ENCODE data around the gene NELFB. TPM values are rescaled to one million over a fixed set of nuclear protein-coding genes. Genes with fewer than 3 reads are reported as not detected.

NELFB gene
- total and polyA plus RNA-seq, 9 of the 15 experiments (the other 6 are each of a cell fraction or from before 2014, with no cell fraction given) = 0.24 to 84.0 (median 29.7) TPM

GRCh38 chr9:137244486-137245449 is 10.4 kb upstream of the NELFB start (continued):
- TF ChIP-seq TRIM25 (IDR thresholded peaks at IDR 0.05; ENCODE audit: borderline replicate concordance) (no peak), KDM5B (IDR thresholded peaks at IDR 0.05; ENCODE audit: insufficient replicate concordance, low read depth, low read length) (peak; percentile 79), HOXB6 (CRISPR knock-in tag; IDR thresholded peaks at IDR 0.05; ENCODE audit: borderline replicate concordance) (no peak), ZNF134 (CRISPR knock-in tag; conservative IDR thresholded peaks at IDR 0.05) (no peak), CBX5 (IDR thresholded peaks at IDR 0.05; ENCODE audit: borderline replicate concordance, low read depth) (no peak), ZFP1 (CRISPR knock-in tag; IDR thresholded peaks at IDR 0.05) (no peak), POLR2AphosphoS5 (IDR thresholded peaks at IDR 0.05; ENCODE audit: control insufficient read depth, insufficient read depth, low read depth, low read length) (no peak; the same call in 1 of the 2 replicates), ZNF780A (CRISPR knock-in tag; IDR thresholded peaks at IDR 0.05) (no peak), NR2C1 (IDR thresholded peaks at IDR 0.05) (no peak), NR2C1 (tag; IDR thresholded peaks at IDR 0.05) (no peak), E2F6 (IDR thresholded peaks at IDR 0.05; ENCODE audit: borderline replicate concordance in 1 of 2, extremely low read depth in 1 of 2, insufficient read depth in 1 of 2, insufficient read length in 1 of 2, low read depth in 1 of 2, low read length in 1 of 2, poor library complexity in 1 of 2, severe bottlenecking in 1 of 2) (no peak), ADNP (tag; IDR thresholded peaks at IDR 0.05) (no peak), ARID3A (IDR thresholded peaks at IDR 0.05; ENCODE audit: borderline replicate concordance, low read depth, low read length) (no peak), ILF3 (IDR thresholded peaks at IDR 0.05; ENCODE audit: borderline replicate concordance) (no peak), NR0B1 (IDR thresholded peaks at IDR 0.05; ENCODE audit: partially characterized antibody) (no peak), ZNF76 (CRISPR knock-in tag; IDR thresholded peaks at IDR 0.05; ENCODE audit: borderline replicate concordance) (no peak), ZNF507 (tag; conservative IDR thresholded peaks at IDR 0.05) (no peak), TAF1 (IDR thresholded peaks at IDR 0.05; ENCODE audit: control insufficient read depth, extremely low read depth, insufficient read depth, low read length, severe bottlenecking) (no peak), ZC3H8 (IDR thresholded peaks at IDR 0.05) (no peak), FIP1L1 (IDR thresholded peaks at IDR 0.05; ENCODE audit: low read depth, low read length, poor library complexity, severe bottlenecking) (peak; percentile 56)
